Stimulated activated naive CD4-positive, alpha-beta T cell (primary cell): Measurements from ENCODE around the gene CLIP1.

Experiments
- DNase-seq, 6 experiments: peaks; one replicate each; lab custom pipeline; 2025; lab: John Stamatoyannopoulos, UW

The CLIP1 gene

DNA sequence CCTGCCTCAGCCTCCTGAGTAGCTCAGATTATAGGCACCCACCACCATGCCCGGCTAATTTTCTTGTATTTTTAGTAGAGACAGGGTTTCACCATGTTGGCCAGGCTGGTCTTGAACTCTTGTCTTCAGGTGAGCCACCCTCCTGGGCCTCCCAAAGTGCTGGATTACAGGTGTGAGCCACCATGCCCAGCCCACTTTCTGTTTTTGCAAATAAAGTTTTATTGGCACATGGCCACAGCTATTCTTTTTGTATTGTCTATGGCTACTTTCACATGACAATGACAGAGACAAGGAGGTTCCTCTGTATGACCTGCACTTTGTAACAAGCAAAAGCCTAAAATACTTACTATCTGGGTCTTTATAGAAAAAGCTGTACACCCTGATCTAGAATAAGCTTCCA lies 176.9 kb downstream of the CLIP1 start:
- no peak for DNase-seq

DNA sequence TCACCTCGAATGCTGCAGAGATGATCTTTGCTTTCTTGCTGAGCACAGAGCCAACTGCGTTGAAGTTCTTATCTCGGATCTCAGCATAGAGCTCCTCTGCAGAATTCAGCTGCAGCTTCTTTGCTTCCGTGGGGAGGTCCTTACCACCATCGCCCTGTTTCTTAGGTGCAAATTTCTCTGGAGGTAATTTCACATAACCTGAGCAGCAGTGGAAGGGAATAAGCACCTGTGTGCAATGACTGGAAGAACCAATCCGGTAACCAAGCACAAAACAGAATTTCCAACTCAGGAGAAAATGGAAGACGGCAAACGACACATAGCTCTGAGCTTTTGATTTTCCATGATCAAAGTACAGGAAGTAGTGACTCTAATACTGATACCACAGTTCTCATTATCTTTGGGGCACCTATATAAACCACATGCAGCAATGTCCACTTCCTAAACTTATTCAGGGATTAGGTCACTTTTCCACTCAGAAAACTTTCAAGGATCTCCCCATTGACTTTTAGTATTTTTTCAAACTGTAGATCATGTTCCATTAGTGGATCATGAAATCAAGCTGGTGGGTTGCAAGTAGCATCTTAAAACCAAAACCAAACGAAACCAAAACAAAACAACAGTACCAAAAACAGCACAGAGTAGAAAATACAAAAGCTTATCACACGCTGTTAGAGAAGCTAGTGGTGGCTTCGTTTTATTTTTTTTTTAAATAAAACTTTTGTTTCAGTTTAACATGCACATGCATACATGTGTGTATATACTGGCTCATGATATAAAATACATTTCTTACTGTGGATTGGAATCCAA lies 177.7 kb downstream of the CLIP1 start:
- peak in 3 of 6 experiments; percentile 53 to 71 (median 61) for DNase-seq

DNA sequence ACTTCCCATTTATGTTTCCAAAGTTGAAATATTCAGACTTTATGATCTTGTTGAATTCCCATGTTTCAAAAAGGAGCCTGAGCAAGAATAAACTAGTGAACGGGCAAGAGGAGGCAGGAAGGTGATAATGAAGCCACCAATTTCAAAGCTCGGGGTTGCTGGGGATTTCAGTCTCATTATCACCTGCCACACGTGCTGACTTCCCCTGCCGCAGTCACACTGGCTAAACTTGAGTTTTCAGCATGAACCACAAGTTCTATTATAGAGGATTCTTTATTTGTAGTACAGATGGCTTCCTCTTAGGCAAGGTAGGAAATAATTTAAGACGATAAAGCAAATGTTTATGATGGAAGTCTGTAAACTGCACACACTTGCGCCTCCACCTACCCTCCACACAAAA lies 178.5 kb downstream of the CLIP1 start:
- no peak for DNase-seq

DNA sequence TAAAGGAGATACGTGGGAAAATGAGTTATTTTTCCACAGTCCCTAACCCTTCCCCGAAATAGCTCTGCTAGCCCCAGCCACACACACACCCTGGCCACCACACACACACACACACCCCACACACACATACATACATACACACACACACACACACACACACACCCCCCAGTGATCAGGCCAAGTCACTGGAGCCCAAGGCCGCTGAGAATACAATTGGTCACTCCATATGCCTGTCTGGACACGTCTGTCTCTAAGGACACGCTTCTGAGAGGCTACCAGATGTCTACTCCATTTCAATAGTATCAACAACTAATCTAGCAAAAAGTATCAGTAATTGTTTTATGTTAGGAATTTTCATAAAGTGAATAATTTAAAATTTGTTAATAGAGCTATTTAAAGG lies 183.6 kb downstream of the CLIP1 start:
- no peak for DNase-seq

DNA sequence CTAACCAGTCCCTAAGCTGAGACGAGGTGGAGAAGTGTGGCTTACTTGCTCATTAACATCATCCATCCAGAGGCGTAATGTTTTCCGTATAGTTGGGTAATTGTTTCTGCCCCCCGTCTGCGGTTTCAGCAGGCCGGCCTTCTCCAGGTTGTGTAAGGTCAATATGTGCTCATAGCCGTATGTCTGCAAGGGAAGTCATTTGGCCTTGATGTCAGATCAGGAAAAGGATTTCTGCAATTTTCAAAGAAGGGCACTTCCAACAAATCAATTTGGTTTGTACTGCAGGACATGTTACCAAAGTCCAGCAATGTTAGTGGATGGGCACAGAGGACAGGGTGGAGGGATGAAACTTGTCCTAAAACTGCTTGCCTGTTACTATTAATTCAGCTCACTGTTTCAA lies 186.7 kb downstream of the CLIP1 start:
- DNase-seq = no peak

DNA sequence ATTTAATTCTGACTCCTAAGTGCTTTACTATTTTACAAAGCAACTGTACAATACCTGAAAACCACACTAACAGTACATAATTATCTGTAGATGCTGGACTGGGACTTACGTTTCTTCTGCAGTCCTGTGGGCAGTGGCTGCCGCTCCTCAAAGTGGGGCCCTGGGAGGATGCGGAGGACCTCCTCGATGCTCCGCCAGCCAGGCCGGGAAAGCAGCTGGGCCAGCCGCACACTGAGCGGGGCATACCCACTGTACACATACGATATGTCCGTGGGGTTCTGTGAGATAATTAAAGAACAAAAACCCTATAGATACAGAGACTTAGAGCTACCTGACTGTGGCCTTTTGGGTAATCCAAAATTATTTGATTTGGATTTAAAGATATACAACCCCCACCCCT lies 189.8 kb downstream of the CLIP1 start:
- no peak for DNase-seq

DNA sequence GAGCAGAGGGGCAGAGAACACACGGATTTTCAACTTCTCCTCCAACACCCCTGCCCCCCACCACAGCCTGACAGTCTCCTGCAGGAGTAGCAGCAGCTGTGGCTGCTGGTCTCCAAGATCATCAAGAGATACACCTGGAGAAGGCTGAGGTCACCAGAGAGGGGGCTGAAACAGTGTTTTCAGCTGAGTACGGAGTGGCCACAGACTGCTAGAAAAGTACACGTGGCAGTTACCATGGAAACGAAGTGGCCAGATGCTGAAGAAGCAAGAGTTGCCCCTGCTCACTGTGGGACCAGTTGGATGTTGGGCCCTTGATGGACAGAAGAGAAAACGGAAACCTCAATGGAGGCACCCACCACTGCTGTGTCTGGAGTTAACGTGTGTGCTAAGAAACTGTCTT lies 191.7 kb downstream of the CLIP1 start:
- DNase-seq = no peak

DNA sequence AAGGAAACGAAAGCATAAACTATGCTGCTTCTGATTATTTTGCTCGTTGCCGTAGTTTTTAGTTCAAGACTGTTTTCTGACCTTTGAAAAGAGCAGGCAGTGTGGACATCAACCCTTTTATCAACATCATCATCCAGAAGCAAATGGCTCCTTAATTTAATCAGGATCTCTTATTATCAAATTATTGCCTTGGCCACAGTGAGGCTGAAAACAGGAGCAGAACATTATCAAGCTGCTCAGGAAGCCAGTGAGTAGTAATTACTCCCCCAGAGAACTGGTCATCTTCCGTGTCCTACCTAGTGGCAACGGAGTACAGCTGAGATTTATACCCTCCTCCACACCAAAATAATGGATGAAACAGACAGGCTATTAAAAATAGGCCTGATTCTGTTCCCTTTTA lies 194.4 kb downstream of the CLIP1 start:
- DNase-seq = no peak

DNA sequence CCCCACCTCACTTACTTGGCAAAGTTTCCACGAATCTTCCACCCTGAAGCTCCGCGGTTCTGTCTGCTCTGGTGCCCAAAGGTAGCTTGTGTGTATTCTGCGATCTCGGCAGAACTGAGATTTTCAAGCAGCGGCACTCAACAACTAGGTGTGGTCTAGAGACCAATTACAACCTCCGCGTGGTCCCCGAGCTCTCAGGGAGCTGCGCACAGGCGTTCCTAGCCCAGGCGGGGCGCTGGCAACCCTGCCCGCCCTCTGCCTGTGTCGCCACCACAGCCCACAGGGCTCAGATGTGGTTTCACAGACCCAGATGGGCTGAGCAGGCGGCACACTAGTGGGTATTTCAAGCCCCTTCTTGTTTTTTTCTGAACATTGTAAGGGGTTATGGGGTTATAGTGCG lies 195.1 kb downstream of the CLIP1 start:
- DNase-seq = no peak

DNA sequence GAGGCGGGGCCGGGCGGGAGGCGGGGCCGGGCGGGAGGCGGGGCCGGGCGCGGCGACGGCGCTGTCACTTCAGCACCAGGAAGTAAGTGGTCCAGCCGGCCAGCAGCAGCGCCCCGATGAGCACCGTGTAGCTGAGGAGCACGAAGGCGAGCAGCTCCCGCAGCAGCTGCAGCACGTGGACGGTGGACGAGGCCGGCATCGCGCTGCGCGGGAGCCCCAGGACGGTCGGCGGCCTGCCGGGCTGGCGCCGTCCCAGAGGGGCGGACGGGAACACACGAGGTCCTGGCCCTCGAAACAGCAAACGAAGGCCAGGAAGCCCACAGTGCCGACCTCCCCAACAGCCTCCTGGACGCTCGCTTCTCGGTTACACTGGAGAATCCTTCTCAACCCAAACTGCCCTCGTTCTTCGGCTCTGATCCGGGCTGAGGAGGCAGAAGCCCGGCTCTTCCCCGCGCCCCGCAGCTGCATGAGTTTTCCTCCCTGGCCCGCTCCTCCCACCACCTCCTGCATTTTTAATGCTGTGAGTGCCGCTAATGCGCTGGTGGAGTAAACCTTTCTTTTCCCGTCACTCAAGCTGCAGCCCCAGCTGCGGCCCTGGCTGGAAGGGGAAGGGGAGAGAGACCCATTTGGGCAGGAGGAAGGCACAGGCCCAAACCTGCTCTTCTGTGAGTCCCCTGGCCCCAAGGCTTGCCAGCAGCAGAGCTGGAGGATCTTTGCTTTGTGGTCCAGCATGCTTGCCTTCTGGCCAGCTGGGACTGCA lies 195.9 kb downstream of the CLIP1 start:
- no peak for DNase-seq

DNA sequence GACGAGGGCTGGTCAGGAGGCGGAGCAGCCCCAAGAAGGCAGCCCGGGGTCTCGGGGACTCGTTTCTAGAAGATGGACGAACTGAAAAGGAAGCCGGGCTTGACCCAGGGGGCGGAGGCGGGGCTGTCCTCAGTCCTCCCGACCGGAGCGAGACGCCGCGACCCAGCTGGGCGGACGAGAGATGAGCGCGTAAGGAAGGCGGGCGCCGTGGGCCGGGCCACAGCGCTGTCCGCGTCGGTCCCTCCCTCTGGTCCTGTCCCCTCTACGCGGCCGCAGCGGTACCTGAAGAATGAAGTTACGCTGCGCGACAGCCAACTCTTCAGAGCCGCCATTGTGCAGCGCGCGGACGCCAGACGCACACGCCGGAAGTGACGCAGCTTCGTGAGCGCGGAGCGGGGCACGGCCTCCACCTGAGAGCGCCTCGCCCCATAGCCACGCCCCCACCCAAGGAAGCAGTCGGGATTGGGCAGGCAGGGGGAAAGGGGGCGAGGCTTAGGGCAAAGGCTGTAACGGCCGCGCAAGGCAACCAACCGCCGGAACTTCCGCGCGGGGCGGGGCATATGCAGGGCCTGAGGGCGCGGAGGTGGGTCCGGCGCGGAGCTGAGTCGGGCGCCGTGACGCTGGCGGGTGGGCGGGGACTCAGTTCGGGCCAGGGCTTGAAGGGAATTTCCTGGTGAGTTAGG lies 196.6 kb downstream of the CLIP1 start, which contains the start of gene DIABLO:
Gene DIABLO, minus strand, starts transcription at position 370 of the 683 bp plus-strand sequence. Its CDS starts 38 bp downstream, at position 332.
- DNase-seq = peak; percentile 98 to 100 (median 100)
